Mammary epithelial cell (primary cell): ENCODE results near the gene GLYR1.

ENCODE experiments used
- EZH2 ChIP-seq: IDR thresholded peaks from 2 replicates; pipeline ENCODE4 v1.6.1; 2012; ENCODE audit warnings: low read length, inconsistent platforms, borderline replicate concordance
- TF ChIP-seq, protein P1 (sequence below), 2 donors: IDR thresholded peaks in 1 of 2; conservative IDR thresholded peaks in 1 of 2; 2 replicates each; pipeline ENCODE4 v1.5.1; 2011 to 2012; ENCODE audit warnings: inconsistent platforms in 2 of 2, low read length in 2 of 2, mild to moderate bottlenecking in 2 of 2, control low read depth in 1 of 2, low read depth in 1 of 2; ENCODE audit not compliant: insufficient read depth in 1 of 2; ENCODE audit errors: extremely low read depth in 1 of 2

- TF ChIP-seq, protein P1, sequence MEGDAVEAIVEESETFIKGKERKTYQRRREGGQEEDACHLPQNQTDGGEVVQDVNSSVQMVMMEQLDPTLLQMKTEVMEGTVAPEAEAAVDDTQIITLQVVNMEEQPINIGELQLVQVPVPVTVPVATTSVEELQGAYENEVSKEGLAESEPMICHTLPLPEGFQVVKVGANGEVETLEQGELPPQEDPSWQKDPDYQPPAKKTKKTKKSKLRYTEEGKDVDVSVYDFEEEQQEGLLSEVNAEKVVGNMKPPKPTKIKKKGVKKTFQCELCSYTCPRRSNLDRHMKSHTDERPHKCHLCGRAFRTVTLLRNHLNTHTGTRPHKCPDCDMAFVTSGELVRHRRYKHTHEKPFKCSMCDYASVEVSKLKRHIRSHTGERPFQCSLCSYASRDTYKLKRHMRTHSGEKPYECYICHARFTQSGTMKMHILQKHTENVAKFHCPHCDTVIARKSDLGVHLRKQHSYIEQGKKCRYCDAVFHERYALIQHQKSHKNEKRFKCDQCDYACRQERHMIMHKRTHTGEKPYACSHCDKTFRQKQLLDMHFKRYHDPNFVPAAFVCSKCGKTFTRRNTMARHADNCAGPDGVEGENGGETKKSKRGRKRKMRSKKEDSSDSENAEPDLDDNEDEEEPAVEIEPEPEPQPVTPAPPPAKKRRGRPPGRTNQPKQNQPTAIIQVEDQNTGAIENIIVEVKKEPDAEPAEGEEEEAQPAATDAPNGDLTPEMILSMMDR (conservative IDR thresholded peaks at IDR 0.05 in 1 of 2, IDR thresholded peaks at IDR 0.05 in 1 of 2; ENCODE audit: extremely low read depth in 1 of 2, insufficient read depth in 1 of 2, low read depth in 1 of 2, low read length in 2 of 2), result no peak
- TF ChIP-seq EZH2, result no peak
These were observed 19.5 kb upstream of the GLYR1 start for GRCh38 chr16:4866586-4866985.
